Brain pericyte (primary cell): Measurements from ENCODE around the gene SARS1.
"Not testable (repeated sequence)": the region's sequence is repeated elsewhere in the genome, so short reads cannot be mapped to it uniquely, and the experiment has no call there.

Source experiments
- DNase-seq: peaks from one replicate; pipeline ENCODE4 v3.0.0-alpha.2; 2012; ENCODE audit warnings: low read depth, low spot score

Gene SARS1, protein sequence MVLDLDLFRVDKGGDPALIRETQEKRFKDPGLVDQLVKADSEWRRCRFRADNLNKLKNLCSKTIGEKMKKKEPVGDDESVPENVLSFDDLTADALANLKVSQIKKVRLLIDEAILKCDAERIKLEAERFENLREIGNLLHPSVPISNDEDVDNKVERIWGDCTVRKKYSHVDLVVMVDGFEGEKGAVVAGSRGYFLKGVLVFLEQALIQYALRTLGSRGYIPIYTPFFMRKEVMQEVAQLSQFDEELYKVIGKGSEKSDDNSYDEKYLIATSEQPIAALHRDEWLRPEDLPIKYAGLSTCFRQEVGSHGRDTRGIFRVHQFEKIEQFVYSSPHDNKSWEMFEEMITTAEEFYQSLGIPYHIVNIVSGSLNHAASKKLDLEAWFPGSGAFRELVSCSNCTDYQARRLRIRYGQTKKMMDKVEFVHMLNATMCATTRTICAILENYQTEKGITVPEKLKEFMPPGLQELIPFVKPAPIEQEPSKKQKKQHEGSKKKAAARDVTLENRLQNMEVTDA

DNA sequence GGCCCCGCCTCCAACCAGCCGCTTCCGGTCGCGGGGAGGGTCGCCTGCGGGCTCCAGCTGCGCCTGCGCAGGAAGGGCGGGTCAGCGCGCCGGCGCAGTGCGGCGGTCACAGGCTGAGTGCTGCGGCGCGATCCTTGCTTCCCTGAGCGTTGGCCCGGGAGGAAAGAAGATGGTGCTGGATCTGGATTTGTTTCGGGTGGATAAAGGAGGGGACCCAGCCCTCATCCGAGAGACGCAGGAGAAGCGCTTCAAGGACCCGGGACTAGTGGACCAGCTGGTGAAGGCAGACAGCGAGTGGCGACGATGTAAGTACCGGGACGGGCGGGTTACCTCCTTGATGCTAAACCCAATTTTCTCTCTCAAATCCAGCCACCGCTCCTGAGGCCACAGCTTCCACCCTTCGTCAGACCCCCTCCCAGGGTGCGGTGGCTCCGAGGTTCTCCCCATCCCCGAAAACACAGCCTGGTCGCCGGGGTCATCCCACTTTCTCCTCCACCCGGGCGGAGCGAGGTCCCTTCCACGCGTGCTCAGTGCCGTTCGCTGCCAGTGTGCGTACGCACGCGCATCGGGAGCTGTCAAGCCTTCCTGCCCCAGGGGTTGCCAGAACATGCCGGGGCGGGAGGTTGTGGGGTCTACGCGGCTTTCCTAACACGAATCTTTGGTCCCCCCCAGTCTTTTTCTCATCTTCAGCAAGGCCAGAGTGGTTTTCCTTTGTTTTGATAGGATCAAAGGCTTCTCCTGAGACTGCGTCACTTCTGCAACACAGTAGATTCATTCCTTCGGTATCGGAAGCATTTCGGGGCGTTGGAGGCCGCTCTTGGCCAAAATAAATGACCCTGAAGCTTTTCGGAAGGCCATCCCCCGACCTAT, at the start of gene SARS1:
SARS1 (plus strand) TSS at position 95 of the 870 bp plus-strand sequence; CDS start at position 170, 75 bp downstream.
- no peak for DNase-seq

DNA sequence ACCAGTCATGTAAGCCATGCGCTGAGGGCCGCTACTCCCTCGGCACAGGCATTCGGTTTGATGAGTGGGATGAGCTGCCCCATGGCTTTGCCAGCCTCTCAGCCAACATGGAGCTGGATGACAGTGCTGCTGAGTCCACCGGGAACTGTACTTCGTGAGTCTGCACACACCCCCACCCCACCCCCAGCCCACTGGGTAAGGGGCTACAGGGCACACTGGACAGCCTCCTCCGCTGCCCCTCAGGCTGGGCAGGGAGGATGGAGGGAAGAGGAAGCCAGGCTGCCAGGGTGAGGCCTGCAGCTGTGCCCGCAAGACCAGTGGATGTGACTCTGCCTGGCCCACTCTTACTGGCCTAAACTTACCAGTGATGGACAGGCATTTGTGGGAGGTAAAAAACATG, 49.2 kb upstream of the SARS1 start:
- no peak for DNase-seq

DNA sequence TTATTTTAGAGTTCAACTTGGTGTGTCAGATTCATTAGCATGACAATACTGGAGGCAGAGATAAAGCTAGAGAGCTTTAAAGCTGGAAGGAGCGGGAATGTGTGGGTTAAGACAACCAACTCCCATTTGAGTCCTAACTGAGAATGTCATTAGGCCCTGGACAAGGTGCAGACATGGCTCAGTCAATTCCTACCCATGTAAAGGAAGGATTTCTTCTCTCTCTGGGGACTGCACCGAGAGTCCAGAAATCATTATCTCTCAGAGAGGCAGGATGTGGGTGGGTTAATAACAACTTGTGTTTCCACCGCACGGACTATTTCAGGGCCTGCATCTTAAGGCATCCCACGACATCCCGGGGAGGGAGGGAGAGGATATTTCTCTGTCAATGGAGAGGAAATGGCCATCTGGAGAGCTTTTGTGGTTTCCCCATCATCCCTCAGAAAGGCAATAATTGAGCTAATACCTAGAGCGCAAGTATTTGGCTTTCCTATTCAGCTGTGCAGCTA, 46.7 kb upstream of the SARS1 start:
- no peak for DNase-seq

DNA sequence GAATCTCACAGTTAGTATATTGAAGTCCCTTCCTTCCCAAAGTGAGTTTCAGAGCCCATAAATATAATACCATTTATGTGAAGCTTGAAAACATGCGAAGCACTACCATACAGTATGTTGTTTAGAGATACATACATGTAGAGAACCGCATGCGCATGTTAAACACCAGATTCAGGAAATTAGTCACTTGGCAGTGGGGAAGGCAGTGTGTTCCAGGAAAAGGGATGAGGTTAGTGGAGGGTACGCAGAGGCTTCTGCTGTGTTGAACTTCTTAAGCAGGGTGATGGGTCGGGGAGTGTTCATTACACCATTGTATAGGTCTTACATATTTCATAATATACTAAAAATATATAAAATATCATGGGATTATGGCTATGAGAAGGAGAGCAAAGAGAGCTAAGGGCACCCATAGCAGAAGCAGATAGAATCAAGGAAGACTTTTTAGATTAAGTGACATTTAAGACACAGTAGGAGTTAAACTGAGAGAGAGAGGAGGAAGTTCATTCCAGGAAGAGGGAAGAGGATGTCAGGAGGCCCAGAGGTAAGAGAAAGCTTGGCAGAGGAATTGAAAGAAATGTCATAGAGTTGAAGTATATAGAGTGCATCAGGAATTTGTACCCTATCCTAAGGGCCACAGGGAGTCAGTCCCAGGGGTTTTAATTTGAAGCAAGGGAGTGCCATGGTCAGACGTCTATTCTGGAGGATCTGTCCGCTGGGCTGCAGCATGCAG, 43.5 kb upstream of the SARS1 start:
- DNase-seq: no peak

DNA sequence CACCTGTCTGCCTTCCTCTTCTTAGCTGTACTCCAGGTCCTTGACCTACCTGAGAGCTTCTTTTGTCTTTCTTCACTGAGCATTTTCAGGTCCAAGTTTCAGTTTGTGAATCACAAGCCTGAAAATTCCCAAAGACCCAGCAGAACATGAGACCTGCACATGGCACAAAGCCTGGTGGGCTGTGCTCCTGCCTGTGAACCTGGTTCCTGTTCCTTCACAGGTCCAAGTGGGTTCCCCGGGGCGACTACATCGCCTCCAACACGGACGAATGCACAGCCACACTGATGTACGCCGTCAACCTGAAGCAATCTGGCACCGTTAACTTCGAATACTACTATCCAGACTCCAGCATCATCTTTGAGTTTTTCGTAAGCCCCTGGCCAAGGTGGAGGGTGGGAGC, 42.1 kb upstream of the SARS1 start:
- DNase-seq: no peak

DNA sequence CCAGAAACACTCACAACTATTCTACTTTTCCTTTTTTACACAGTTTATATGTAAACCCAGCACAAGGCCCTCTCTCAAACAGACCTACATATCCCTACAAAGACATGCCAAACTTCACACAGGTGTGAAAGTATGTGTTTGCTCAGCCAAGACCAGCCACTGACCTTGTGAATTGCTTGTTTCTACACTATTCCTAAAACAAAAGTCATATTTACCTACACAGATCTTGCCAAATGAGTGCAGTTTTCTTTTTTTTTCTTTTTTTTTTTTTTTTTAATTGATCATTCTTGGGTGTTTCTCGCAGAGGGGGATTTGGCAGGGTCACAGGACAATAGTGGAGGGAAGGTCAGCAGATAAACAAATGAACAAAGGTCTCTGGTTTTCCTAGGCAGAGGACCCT, 37.4 kb upstream of the SARS1 start:
- DNase-seq: not testable (repeated sequence)

DNA sequence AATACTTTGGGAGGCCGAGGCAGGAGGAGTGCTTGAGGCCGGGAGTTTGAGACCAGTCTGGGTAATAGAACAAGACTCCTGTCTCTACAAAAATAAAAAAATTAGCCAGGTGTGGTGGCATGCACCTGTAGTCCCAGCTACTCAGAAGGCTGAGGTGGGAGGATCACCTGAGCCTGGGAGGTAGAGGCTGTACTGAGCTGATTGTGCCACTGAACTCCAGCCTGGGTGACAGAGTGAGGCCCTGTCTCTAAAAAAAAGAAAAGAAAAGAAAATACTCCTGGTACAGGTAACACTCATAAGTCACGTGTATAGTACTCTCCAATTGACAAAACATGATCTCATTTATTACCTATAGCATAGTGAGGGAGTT, 33.0 kb upstream of the SARS1 start:
- DNase-seq: not testable (repeated sequence)

DNA sequence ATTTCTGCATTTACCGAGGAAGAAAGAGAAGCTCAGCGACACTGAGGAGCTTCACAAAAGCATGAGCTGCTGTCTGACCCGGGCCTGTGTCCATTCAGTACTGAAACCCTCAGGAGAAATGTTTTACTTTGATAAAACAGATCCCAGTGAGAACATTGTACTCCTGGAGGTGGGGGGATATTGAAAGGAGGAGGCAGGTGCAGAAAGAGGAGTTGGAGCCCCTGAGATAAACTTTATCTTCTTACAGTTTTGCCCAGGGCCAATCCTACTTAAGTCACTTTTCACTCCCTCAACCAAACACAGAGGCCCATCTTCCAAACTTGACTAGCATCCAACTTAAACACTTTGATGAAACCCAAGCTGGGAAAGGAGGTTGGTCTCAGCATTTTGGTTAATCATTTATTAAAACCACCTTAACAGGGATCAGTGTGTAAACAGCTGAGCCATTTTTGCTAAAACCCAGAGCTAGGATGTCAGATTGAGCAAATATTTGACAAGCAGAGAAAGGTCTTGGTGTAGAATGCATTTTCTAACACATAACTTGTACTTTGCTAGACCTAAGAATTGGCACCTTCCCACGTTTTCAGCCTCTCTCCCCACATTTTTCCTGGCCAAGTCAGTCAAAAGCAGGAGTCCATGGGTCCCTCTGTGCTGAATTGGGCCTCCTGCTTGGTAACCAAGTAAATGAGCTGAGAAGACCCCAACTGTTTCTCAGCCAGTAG, 32.5 kb upstream of the SARS1 start:
- no peak for DNase-seq

DNA sequence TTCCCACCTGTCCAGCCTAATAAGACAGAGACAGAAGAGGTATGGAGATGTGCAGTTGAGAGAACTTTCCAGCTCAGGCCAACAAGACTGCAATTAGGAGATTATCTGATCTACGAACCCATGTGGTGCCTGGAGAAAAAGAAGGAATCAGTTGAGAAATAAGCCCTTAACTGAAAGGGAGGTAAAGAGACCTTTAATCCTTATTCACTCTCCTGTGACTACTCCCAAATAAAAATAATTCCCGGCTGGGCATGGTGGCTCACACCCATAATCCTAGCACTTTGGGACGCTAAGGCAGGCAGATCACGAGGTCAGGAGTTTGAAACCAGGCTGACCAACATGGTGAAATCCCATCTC, 31.9 kb upstream of the SARS1 start:
- DNase-seq: no peak

DNA sequence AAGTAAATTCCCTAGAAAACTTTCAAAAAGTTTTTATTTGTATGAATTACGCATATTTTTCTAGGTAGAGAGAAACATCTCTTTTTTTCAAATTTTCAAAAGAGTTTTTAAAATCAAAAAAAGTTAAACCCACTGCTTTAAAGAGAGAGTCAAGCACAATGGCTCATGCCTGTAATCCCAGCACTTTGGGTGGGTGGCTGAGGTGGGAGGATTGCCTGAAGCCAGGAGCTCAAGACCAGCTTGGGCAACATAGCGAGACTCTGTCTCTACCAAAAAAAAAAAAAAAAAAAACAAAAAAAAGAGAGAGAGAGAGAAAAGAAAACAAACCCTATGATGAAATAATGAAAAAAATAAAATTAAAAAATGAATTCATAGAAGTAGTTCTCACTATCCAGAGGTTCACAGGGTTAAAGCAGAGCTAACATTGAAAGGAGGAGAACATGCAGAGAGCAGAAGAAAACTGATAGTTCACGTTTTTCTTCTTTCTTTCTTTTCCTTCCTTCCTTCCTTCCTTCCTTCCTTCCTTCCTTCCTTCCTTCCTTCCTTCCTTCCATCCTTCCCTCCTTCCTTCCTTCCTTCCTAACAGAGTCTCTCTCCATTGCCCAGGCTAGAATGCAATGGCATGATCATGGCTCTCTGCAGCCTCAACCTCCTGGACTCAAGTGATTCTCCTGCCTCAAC, 30.5 kb upstream of the SARS1 start:
- DNase-seq: no peak

DNA sequence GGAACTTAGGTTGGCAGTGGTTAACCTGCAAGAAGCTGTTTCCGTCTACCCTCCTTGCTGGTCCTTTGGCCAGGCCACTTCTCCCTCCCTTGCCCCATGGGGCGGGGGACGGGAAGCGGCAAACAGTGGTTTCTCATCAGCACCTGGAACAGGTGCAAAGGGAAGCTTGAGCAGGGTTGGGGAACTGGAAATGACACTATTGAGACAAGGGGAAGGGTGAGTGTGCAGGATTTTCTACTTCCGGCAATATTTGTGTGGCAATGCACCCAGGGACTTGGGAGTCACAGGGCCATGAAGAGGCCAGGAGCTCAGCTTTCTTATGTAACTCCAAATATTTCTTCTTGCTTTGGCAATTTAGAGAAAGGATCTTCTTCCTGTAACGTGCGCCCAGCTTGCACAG, 29.0 kb upstream of the SARS1 start:
- no peak for DNase-seq

DNA sequence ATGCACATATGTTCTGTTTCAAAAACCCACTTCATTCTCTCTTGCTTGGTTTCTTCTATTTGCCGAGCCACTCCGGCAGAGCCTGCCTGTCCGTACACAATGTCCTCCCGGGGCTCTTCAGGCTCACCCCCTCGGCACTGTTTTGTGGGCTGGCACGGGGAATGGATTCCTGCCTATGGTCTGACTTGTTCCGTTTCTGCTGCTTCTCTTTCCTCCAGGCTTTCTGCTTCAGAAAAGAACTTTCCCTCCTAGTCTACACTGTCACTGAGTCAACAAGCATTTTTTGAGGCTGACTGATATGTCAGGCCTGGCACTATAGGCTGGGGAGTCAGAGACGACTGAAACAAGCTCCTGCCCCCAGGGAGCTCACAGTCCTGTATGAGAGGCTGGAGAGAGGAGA, 28.4 kb upstream of the SARS1 start:
- no peak for DNase-seq

DNA sequence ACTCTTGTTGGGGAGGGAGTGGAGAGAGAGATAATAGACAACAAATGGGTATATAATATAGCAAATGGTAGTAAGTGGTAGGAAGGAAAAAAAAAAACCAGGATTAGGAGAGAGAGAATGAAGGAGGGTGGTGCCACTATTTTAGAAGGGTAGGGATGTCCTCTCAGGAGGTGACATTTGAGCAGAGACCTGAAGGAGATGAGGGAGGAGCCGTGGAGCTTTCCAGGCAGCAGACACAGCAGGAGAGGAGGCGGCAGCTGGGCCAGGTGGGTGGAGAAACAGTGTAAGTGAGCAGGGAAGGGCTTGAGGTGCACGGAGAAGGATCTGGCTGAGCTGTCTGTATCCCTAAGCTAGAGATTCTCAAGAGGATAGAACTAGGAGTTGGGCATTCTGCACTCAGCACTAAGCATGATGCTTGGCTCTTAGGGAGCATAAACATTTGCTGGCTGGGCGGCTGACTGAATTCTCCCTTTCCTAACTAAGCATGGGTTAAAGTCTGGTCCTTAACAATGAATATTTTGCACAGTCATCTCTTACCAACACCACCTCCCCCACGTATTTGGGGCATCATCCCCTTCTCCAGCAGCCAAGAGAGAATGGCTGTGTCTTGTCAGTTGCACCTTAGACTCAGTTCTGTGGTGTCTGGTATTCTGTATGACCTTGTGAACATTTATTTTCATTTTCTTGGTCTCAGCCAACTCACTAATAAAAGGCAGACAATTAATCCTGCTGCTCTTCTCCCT, 27.6 kb upstream of the SARS1 start:
- no peak for DNase-seq

DNA sequence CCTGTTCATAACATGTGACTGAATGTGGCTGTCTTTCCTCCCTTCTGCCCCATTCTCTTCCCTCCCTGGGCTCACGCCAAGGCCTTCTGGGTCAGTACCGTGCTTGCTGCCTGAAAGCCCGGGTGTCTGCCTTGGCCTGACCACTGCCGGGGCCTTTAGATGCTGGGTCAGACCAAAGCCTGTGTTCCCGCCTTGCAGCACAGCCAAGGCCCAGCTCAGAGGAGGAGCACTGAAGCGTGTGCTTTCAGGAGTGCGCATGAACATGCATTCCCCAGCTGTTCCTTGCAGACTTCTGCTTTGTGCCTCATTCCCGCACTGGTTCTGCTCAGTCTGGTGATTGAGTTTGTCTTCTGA, 27.0 kb upstream of the SARS1 start:
- no peak for DNase-seq

DNA sequence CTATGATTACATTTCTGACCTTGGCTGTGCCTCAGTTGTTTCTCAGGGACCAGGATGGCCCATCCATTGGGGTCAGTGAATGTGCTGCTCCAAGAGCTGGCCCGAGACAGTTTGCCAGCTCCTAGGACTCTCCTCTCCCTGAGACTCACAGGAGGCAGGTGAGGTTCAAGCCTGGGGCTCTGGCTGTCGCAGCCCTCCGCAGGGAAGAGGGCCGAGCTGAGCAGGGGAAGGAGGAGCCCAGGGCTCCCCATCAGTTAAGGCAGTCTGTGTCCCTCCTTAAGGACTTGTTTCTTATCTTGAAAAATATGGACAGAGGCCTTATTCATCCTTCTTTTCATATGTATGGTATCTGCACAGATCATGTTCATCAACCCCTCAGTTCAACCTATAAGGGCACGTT, 26.6 kb upstream of the SARS1 start:
- no peak for DNase-seq

DNA sequence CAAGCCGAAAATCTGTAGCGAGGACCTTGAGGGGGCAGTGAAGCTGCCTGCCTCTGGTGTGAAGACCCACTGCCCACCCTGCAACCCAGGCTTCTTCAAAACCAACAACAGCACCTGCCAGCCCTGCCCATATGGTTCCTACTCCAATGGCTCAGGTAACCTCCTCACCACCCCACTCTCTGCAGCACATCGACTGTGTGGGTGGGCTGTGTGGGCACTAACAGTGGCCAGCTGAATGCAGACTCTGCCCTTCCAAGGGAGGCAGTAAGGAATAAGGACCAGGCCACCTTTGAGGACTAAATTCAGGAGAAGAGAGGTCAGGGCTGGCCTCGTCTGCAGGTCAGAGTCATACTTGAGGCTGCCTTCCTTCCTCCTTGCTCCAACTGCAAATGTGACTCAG, 25.5 kb upstream of the SARS1 start:
- DNase-seq: no peak

DNA sequence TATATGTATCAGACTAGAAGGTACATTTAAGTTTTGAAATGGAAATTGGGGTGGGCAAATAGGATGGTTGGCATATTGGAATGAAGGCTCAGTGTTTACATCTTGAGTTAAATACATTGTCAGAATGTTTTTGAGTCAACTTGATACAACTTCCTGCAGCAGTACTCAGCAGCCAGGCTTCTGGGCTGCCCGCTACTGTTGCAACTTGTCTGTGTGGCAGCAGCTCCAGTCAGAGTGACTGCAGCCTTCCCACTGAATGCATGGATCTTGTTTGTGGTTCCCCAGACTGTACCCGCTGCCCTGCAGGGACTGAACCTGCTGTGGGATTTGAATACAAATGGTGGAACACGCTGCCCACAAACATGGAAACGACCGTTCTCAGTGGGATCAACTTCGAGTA, 24.9 kb upstream of the SARS1 start:
- DNase-seq: no peak

DNA sequence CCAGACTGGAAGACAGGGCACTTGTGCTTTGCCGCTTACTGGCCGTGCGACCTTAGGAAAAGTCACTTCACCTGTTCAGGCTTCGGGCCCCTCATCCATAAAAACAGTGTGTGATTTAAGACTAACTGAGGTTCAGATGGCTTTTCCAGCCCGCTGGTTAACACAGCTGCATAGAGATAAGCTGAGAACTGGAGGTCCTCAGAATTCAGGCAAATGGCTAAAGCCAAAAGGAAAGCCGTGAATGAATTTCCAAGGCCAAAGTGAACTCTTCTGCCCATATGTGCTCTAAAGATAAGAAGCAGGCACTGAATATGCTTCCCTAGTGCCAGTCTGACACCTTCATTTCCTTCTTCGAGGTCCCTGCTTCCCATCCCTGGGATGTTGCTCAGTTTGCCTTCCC, 23.5 kb upstream of the SARS1 start:
- DNase-seq: no peak

DNA sequence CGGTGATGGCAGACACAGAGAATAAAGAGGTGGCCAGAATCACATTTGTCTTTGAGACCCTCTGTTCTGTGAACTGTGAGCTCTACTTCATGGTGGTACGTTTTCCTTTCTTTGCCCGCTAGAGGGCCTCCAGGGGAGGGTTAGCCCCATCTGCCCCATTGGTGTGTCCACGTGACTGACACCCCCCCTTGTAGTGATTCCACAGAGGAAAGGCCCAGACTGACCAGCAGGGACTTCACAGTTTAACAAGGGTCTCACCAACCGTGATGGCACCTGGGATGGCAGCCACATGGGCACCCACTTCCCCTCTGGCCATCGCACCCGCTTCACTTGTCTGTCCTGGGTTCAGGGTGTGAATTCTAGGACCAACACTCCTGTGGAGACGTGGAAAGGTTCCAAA, 22.3 kb upstream of the SARS1 start:
- no peak for DNase-seq

DNA sequence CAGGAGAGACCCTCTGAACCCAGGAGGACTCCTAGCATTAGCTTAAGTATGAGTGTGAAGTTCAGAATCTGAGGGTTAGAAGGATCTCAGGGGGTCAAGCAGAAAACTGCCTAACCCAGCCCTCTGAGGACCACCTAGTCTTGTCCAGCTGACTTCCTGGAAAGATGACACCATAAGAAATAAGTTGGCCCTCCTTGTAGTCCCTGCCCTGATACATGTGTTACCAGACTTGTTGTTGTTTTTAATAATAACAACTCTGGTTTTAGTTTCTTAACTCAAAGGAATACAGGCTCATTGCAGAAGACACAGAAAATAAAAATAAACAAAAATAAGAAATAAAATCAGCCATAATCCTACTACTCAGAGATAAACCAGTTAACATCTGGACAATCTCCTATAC, 21.8 kb upstream of the SARS1 start:
- no peak for DNase-seq
